ENCODE measurements around the gene CADM1.
"Not testable (repeated sequence)": the region's sequence is repeated elsewhere in the genome, so short reads cannot be mapped to it uniquely, and the experiment has no call there.

CADM1 gene

DNA sequence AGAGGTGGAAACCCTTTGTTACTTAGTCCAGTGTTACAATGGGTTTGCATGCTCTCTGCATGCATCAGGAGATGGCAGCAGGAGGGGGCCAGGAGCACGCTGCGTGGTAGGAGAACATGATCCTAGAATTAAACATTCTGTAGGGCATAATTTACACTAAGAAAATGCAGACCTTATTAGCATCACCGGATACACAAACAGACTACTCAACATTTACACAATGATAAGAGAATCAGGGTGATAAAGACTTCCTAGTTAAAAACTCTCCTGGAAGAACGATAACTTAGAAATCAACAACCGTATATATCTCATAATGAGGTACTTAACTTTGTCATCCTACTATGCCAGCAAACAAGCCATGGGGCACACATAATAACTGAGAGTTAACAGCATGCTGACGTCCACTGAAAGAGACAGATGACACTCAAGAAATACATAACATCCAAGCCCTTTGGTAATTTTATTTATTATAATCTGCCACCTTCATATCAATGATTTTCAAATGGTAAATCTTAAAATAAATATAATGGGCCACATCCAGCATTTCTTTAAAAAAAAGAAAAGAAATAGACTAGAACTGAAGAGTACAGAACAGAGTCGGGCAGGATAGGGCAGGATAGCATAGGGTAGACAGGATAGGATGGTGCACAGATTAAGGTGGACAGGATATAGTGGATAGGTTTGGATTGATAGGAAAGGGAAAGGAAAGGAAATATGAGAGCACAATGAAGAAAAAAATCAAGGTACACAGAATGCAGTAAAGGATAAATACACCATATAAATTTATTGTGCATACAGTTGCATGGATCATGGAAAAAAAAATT, 27.5 kb downstream of the CADM1 start:
- TF ChIP-seq YY1 (IDR thresholded peaks at IDR 0.05; ENCODE audit: insufficient read depth, insufficient read length) (no peak), SUZ12 (IDR thresholded peaks at IDR 0.05; ENCODE audit: extremely low read depth, insufficient read depth, insufficient read length) (no peak), ZNF274 (IDR thresholded peaks at IDR 0.05; ENCODE audit: low read depth, low read length) (no peak)
- Histone ChIP-seq H3K36me3 (ENCODE audit: insufficient read depth, insufficient read length, low read length) (no peaks in the 10 kb centered on the region), H3K27me3 (ENCODE audit: insufficient read depth, insufficient read length) (no peaks in the 10 kb centered on the region), H3K9me3 (ENCODE audit: insufficient read depth, low read length) (no peaks in the 10 kb centered on the region), H3K4me3 (ENCODE audit: insufficient read length, low read depth) (no peak overlapping the region), H3K9ac (ENCODE audit: insufficient read length, low read depth) (no peak overlapping the region), H3K4me1 (ENCODE audit: insufficient read depth, insufficient read length) (peaks cover 5% of the 10 kb centered on the region)
- DNase-seq (ENCODE audit: low read depth, low spot score) = no peak

DNA sequence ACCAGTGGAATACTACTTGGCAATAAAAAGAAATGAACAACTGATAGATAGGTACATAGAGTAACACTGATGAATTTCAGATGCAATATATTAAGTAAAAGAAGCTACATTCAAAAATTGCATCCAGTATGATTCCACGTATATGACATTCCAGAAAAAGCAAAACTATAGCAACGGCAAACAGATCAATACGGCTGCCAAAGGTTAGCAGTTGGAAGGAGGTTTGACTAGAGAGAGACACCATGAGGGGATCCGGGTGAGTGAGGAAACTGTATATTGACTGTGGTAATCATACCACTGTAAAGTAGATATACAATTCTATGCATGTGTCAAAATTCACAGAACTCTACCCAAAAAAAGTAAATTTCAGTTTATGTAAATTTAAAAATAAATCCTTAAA, 28.7 kb downstream of the CADM1 start:
- TF ChIP-seq ZNF274 (IDR thresholded peaks at IDR 0.05; ENCODE audit: low read depth, low read length) = no peak
- TF ChIP-seq SUZ12 (IDR thresholded peaks at IDR 0.05; ENCODE audit: extremely low read depth, insufficient read depth, insufficient read length) = no peak
- no peak for TF ChIP-seq YY1 (IDR thresholded peaks at IDR 0.05; ENCODE audit: insufficient read depth, insufficient read length)
- DNase-seq (ENCODE audit: low read depth, low spot score) = no peak
- Histone ChIP-seq H3K4me1 (ENCODE audit: insufficient read depth, insufficient read length) (peaks cover 5% of the 10 kb centered on the region), H3K27me3 (ENCODE audit: insufficient read depth, insufficient read length) (no peaks in the 10 kb centered on the region), H3K9ac (ENCODE audit: insufficient read length, low read depth) (no peak overlapping the region), H3K36me3 (ENCODE audit: insufficient read depth, insufficient read length, low read length) (no peaks in the 10 kb centered on the region), H3K4me3 (ENCODE audit: insufficient read length, low read depth) (no peak overlapping the region), H3K9me3 (ENCODE audit: insufficient read depth, low read length) (no peaks in the 10 kb centered on the region)

DNA sequence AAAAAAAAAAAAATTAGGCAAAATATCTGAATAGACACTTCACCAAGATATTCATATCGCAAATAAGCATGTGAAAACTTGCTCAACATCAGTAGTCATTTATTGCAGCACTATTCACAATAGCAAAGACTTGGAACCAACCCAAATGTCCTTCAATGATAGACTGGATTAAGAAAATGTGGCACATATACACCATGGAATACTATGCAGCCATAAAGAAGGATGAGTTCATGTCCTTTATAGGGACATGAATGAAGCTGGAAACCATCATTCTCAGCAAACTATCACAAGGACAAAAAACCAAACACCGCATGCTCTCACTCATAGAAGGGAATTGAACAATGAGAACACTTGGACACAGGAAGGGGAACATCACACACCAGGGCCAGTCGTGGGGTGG, 29.9 kb downstream of the CADM1 start:
- H3K36me3 ChIP-seq (ENCODE audit: insufficient read depth, insufficient read length, low read length); H3K9ac ChIP-seq (ENCODE audit: insufficient read length, low read depth); H3K4me3 ChIP-seq (ENCODE audit: insufficient read length, low read depth); H3K9me3 ChIP-seq (ENCODE audit: insufficient read depth, low read length); H3K27me3 ChIP-seq (ENCODE audit: insufficient read depth, insufficient read length); DNase-seq (ENCODE audit: low read depth, low spot score); H3K4me1 ChIP-seq (ENCODE audit: insufficient read depth, insufficient read length): not testable (repeated sequence)

DNA sequence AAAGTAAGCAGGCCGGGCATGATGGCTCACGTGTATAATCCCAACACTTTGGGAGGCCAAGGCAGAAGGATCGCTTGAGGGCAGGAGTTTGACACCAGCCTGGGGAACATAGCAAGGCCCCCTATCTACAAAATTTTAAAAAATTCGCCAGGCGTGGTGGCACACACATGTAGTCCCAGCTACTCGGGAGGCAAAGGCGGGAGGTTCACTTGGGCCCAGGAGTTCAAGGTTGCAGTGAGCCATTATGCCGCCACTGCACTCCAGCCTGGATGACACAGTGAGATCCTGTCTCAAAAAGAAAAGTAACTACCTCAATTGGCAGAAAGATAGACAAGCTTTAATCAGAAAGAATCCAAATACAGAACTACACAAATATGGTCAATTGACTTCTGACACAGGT, 31.0 kb downstream of the CADM1 start:
- Histone ChIP-seq H3K27me3 (ENCODE audit: insufficient read depth, insufficient read length) (no peaks in the 10 kb centered on the region), H3K9ac (ENCODE audit: insufficient read length, low read depth) (no peak overlapping the region), H3K9me3 (ENCODE audit: insufficient read depth, low read length) (no peaks in the 10 kb centered on the region), H3K36me3 (ENCODE audit: insufficient read depth, insufficient read length, low read length) (no peaks in the 10 kb centered on the region), H3K4me3 (ENCODE audit: insufficient read length, low read depth) (no peak overlapping the region), H3K4me1 (ENCODE audit: insufficient read depth, insufficient read length) (peaks cover 5% of the 10 kb centered on the region)
- no peak for DNase-seq (ENCODE audit: low read depth, low spot score)
- TF ChIP-seq ZNF274 (IDR thresholded peaks at IDR 0.05; ENCODE audit: low read depth, low read length) = no peak
- TF ChIP-seq YY1 (IDR thresholded peaks at IDR 0.05; ENCODE audit: insufficient read depth, insufficient read length) = no peak
- no peak for TF ChIP-seq SUZ12 (IDR thresholded peaks at IDR 0.05; ENCODE audit: extremely low read depth, insufficient read depth, insufficient read length)

DNA sequence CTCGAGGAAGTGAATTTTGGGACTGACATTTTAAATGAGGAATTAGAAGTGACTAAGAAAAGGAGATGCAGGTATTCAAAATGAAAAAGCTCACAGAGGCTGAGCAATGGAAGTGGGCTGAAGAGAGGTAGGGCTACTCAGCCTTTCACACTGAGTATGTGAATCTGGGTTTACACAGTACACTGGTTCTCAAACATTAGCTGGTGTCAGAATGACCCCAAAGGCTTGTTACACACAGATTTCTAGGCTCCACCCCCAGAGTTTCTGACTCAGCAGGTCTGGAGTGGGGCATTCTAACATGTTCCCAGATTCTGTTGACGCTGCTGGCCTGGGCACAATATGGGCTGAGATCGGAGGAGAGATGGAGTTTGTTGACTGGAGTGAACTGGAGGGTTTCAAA, 32.8 kb downstream of the CADM1 start:
- TF ChIP-seq YY1 (IDR thresholded peaks at IDR 0.05; ENCODE audit: insufficient read depth, insufficient read length) (no peak), ZNF274 (IDR thresholded peaks at IDR 0.05; ENCODE audit: low read depth, low read length) (no peak), SUZ12 (IDR thresholded peaks at IDR 0.05; ENCODE audit: extremely low read depth, insufficient read depth, insufficient read length) (no peak)
- no peak overlapping the region for H3K4me3 ChIP-seq (ENCODE audit: insufficient read length, low read depth)
- no peak for DNase-seq (ENCODE audit: low read depth, low spot score)
- no peaks in the 10 kb centered on the region for H3K9me3 ChIP-seq (ENCODE audit: insufficient read depth, low read length)
- no peaks in the 10 kb centered on the region for H3K36me3 ChIP-seq (ENCODE audit: insufficient read depth, insufficient read length, low read length)
- H3K4me1 ChIP-seq (ENCODE audit: insufficient read depth, insufficient read length) = peaks cover 2% of the 10 kb centered on the region
- H3K9ac ChIP-seq (ENCODE audit: insufficient read length, low read depth) = no peak overlapping the region
- no peaks in the 10 kb centered on the region for H3K27me3 ChIP-seq (ENCODE audit: insufficient read depth, insufficient read length)

DNA sequence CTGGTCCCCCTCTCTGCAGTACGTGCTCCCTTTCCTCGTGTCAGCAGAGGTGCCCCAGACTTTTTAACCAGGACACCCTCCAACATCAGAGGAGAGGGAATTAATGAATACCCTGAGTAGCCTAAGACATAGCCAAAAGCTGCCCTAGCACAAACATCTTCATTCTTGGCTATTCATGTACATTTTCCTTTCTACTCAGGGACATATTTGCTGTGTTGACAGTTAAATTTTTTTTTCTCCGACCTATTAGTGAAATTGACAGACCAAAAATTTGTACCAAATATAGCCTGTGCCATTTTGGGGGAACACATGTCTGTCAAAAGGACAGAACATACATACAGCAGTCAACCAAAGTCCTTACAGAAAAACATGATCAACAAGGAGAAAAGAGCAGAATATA, 33.3 kb downstream of the CADM1 start:
- no peak for DNase-seq (ENCODE audit: low read depth, low spot score)
- no peaks in the 10 kb centered on the region for H3K27me3 ChIP-seq (ENCODE audit: insufficient read depth, insufficient read length)
- no peaks in the 10 kb centered on the region for H3K9me3 ChIP-seq (ENCODE audit: insufficient read depth, low read length)
- no peak overlapping the region for H3K4me3 ChIP-seq (ENCODE audit: insufficient read length, low read depth)
- H3K9ac ChIP-seq (ENCODE audit: insufficient read length, low read depth) = no peak overlapping the region
- no peak for TF ChIP-seq SUZ12 (IDR thresholded peaks at IDR 0.05; ENCODE audit: extremely low read depth, insufficient read depth, insufficient read length)
- TF ChIP-seq ZNF274 (IDR thresholded peaks at IDR 0.05; ENCODE audit: low read depth, low read length) = no peak
- TF ChIP-seq YY1 (IDR thresholded peaks at IDR 0.05; ENCODE audit: insufficient read depth, insufficient read length) = no peak
- H3K4me1 ChIP-seq (ENCODE audit: insufficient read depth, insufficient read length) = no peaks in the 10 kb centered on the region
- no peaks in the 10 kb centered on the region for H3K36me3 ChIP-seq (ENCODE audit: insufficient read depth, insufficient read length, low read length)

DNA sequence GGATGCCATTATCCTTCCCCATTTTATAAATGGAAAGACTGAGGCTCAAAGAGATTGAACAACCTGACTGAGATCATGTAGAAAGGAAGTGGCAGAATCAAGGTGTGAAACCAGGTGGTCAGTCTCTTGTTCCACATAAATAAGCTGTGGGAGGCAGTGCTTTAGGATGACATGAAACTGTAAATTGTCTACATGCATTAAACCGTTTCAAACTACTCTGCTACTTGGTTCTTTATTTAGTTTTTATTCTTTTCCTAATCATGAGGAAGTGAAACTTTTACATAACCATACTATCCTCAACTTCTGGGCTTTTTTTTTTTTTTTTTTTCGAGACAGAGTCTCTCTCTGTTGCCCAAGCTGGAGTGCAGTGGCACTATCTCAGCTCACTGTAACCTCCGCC, 34.9 kb downstream of the CADM1 start:
- Histone ChIP-seq H3K9ac (ENCODE audit: insufficient read length, low read depth) (no peak overlapping the region), H3K4me1 (ENCODE audit: insufficient read depth, insufficient read length) (no peaks in the 10 kb centered on the region), H3K4me3 (ENCODE audit: insufficient read length, low read depth) (no peak overlapping the region), H3K27me3 (ENCODE audit: insufficient read depth, insufficient read length) (no peaks in the 10 kb centered on the region), H3K36me3 (ENCODE audit: insufficient read depth, insufficient read length, low read length) (no peaks in the 10 kb centered on the region), H3K9me3 (ENCODE audit: insufficient read depth, low read length) (no peaks in the 10 kb centered on the region)
- TF ChIP-seq ZNF274 (IDR thresholded peaks at IDR 0.05; ENCODE audit: low read depth, low read length) (no peak), YY1 (IDR thresholded peaks at IDR 0.05; ENCODE audit: insufficient read depth, insufficient read length) (no peak), SUZ12 (IDR thresholded peaks at IDR 0.05; ENCODE audit: extremely low read depth, insufficient read depth, insufficient read length) (no peak)
- DNase-seq (ENCODE audit: low read depth, low spot score) = no peak

Measured in NT2/D1 (cell line).